H4 (cell line): Measurements from ENCODE around the gene ADAMTS2. TPM values are rescaled to one million over a fixed set of nuclear protein-coding genes. Genes with fewer than 3 reads are reported as not detected.

Experiments used
- DNase-seq: peaks from one replicate; pipeline ENCODE4 v3.0.0-alpha.2; 2015; ENCODE audit warnings: low spot score
- total RNA-seq: library from RNA; depleted of rRNA; stranded (reverse); fragments of >200 nt; shearing (Covaris generic); gene quantifications from 2 replicates; pipeline ENCODE4 v1.2.3, GENCODE V29; 2014

Gene ADAMTS2
- total RNA-seq, 1 experiment from 2014 or later, result 1.2 TPM

- no peak for DNase-seq
Observed at GRCh38 chr5:179232091-179232735, 113.0 kb downstream of the ADAMTS2 start.

GRCh38 chr5:179231309-179231708, 114.0 kb downstream of the ADAMTS2 start:
- DNase-seq, result no peak

GRCh38 chr5:179230061-179230461, 115.2 kb downstream of the ADAMTS2 start:
- no peak for DNase-seq

GRCh38 chr5:179229331-179229831, 115.9 kb downstream of the ADAMTS2 start:
- no peak for DNase-seq

GRCh38 chr5:179228341-179229121, 116.7 kb downstream of the ADAMTS2 start:
- no peak for DNase-seq

- DNase-seq, result no peak
Observed at GRCh38 chr5:179227580-179228311, 117.5 kb downstream of the ADAMTS2 start.

- DNase-seq, result no peak
Observed at GRCh38 chr5:179227229-179227579, 118.1 kb downstream of the ADAMTS2 start.

- DNase-seq, result no peak
Observed at GRCh38 chr5:179226696-179227095, 118.6 kb downstream of the ADAMTS2 start.

- no peak for DNase-seq
Observed at GRCh38 chr5:179225387-179225786, 119.9 kb downstream of the ADAMTS2 start.

GRCh38 chr5:179224741-179225140, 120.5 kb downstream of the ADAMTS2 start:
- DNase-seq, result no peak

- no peak for DNase-seq
Observed at GRCh38 chr5:179223961-179224360, 121.3 kb downstream of the ADAMTS2 start.

- no peak for DNase-seq
Observed at GRCh38 chr5:179223528-179223927, 121.7 kb downstream of the ADAMTS2 start.

GRCh38 chr5:179222246-179223017, 122.8 kb downstream of the ADAMTS2 start:
- no peak for DNase-seq

- no peak for DNase-seq
Observed at GRCh38 chr5:179221877-179222220, 123.4 kb downstream of the ADAMTS2 start.

GRCh38 chr5:179221196-179221876, 123.9 kb downstream of the ADAMTS2 start:
- DNase-seq, result no peak

GRCh38 chr5:179220716-179221115, 124.5 kb downstream of the ADAMTS2 start:
- DNase-seq, result no peak

GRCh38 chr5:179219661-179220620, 125.3 kb downstream of the ADAMTS2 start:
- DNase-seq, result no peak

GRCh38 chr5:179218943-179219330, 126.3 kb downstream of the ADAMTS2 start:
- no peak for DNase-seq

- DNase-seq, result no peak
Observed at GRCh38 chr5:179217956-179218942, 127.0 kb downstream of the ADAMTS2 start.
